ENCODE results near the gene TMEM165. TPM values are rescaled to one million over a fixed set of nuclear protein-coding genes. Genes with fewer than 3 reads are reported as not detected.

The TMEM165 gene
- total and polyA plus RNA-seq, 9 of the 15 experiments (the other 6 are each of a cell fraction or from before 2014, with no cell fraction given), result 21.3 to 145 (median 96.8) TPM

DNA sequence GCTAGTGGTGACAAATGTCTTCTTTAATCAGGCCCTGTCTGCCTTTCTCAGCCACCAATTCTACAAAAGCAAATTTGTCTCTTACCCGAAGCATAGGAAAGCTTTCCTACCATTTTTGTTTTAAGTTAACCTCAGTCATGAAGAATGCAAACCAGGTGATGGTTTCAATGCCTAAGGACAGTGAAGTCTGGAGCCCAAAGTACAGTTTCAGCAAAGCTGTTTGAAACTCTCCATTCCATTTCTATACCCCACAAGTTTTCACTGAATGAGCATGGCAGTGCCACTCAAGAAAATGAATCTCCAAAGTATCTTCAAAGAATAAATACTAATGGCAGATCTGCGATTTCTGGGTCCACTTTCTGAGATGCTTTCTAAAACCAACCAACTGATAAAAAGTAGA, 25.8 kb upstream of the TMEM165 start:
- no peaks in the 10 kb centered on the region for H3K79me2 ChIP-seq (ENCODE audit: control insufficient read depth, insufficient read depth, low read length)
- ChIA-PET POLR2A (interaction anchor here (0.5 kb wide), 1 partner anchor 729 kb away, joined by 4 read pairs; no protein-coding TSS in a partner anchor), CTCF (ENCODE audit: low intra/inter-chr PET ratio) (no interaction called here)
- intact Hi-C loops (cut with micrococcal nuclease), result no loop called here
- H3K27me3 ChIP-seq (ENCODE audit: control insufficient read depth in 2 of 2, insufficient read depth in 2 of 2, low read length in 2 of 2), result no peaks in the 10 kb centered on the region
- H2AFZ ChIP-seq (ENCODE audit: low read depth, low read length), result no peak overlapping the region
- 79% methylated on average over 2 of the region's 2 CpGs for WGBS (ENCODE audit: insufficient coverage, low coverage, missing lambda C conversion rate)
- H3K9ac ChIP-seq (ENCODE audit: insufficient read depth in 1 of 2, low read depth in 2 of 2, low read length in 2 of 2), result no peak overlapping the region
- H3K9me3 ChIP-seq (replicated peaks; ENCODE audit: control insufficient read depth, insufficient read depth, low read depth, low read length), result no peaks in the 10 kb centered on the region
- H3K4me1 ChIP-seq (replicated peaks in 1 of 2; ENCODE audit: control insufficient read depth in 2 of 2, insufficient read depth in 2 of 2, low read length in 2 of 2), result no peaks in the 10 kb centered on the region
- no peaks in the 10 kb centered on the region for H4K20me1 ChIP-seq (replicated peaks; ENCODE audit: control insufficient read depth, insufficient read depth, low read length)
- TF ChIP-seq FOS (IDR thresholded peaks at IDR 0.05; ENCODE audit: extremely low read depth, insufficient read length), result no peak
- TF ChIP-seq MIER1 (IDR thresholded peaks at IDR 0.05; ENCODE audit: low read depth), result no peak
- no peak for TF ChIP-seq MTA3 (IDR thresholded peaks at IDR 0.05; ENCODE audit: borderline replicate concordance)
- TF ChIP-seq ZNF41 (CRISPR knock-in tag; conservative IDR thresholded peaks at IDR 0.05), result no peak
- TF ChIP-seq SMARCC2 (IDR thresholded peaks at IDR 0.05; ENCODE audit: low read depth), result no peak
- no peak for TF ChIP-seq NR2C1 (IDR thresholded peaks at IDR 0.05)
- no peak for TF ChIP-seq NR2C1 (tag; IDR thresholded peaks at IDR 0.05)
- no peak for TF ChIP-seq BRCA1 (IDR thresholded peaks at IDR 0.05)
- no peak for TF ChIP-seq BRCA1 (CRISPR knock-in tag; IDR thresholded peaks at IDR 0.05)
- TF ChIP-seq ZNF184 (CRISPR knock-in tag; IDR thresholded peaks at IDR 0.05), result no peak
- TF ChIP-seq KDM1A (IDR thresholded peaks at IDR 0.05), result no peak
- TF ChIP-seq ESRRB (CRISPR knock-in tag; IDR thresholded peaks at IDR 0.05; ENCODE audit: borderline replicate concordance), result no peak
- H3K4me2 ChIP-seq (ENCODE audit: insufficient read depth, low read length), result no peak overlapping the region
- H3K9me1 ChIP-seq (ENCODE audit: control insufficient read depth, insufficient read depth, low read length), result no peaks in the 10 kb centered on the region
- ATAC-seq (no peak), DNase-seq (ENCODE audit: extremely low read depth in 1 of 4, low spot score in 3 of 4) (no peak), FAIRE-seq (no peak)
- H3K36me3 ChIP-seq (ENCODE audit: control insufficient read depth, insufficient read depth, low read length), result no peaks in the 10 kb centered on the region; the same call in 2 of the 3 replicates
- H3K4me3 ChIP-seq, result no peak overlapping the region
- BruUV-seq (replicated peaks), result TSS peak; percentile 37
- H3K27ac ChIP-seq (ENCODE audit: extremely low read depth, low read depth, low read length), result no peak overlapping the region
- in situ Hi-C loops (cut with MboI), result no loop called here
